Body of pancreas (tissue), 4 donors: ENCODE data around the gene RBM19.

Source experiments
- CTCF ChIP-seq, 7 experiments: fragments of 450-650 bp in 4 of 7; fragments of 200-600 bp in 3 of 7; sonication (generic) in 3 of 7; IDR thresholded peaks; one replicate each; pipeline ENCODE4 v1.5.1; 2016 to 2019; ENCODE audit warnings: antibody characterized with exemption in 7 of 7
- POLR2A ChIP-seq, 3 donors: fragments of 450-650 bp; IDR thresholded peaks; one replicate each; pipeline ENCODE4 v1.6.1; 2016; ENCODE audit warnings: antibody characterized with exemption in 3 of 3, mild to moderate bottlenecking in 2 of 3

- TF ChIP-seq CTCF (IDR thresholded peaks at IDR 0.05) (no peak), POLR2A (IDR thresholded peaks at IDR 0.05) (no peak)
Measured at GRCh38 chr12:113803759-113804140, 162.4 kb downstream of the RBM19 start.
